Panc1 (cell line): Measurements from ENCODE around the gene TBC1D2. TPM values are rescaled to one million over a fixed set of nuclear protein-coding genes. Genes with fewer than 3 reads are reported as not detected.

Experiments used
- ATAC-seq: fragments of 200-7000 bp; cut with Tn5 transposase; 2 replicates; pipeline ENCODE4 v1.9.1; 2020; ENCODE audit warnings: mild to moderate bottlenecking, moderate library complexity
- BruUV-seq: library from RNA; stranded (reverse); fragments of 400-500 nt; replicated peaks from 2 replicates; lab custom pipeline; 2021; lab: Mats Ljungman, UMichigan
- CTCF ChIA-PET: fragments of 300-600 bp; sonication (Branson Sonifier 250); formaldehyde crosslinking; loops from one replicate; lab custom pipeline; 2022; ENCODE audit warnings: antibody characterized with exemption; lab: Charles Lee
- POLR2A ChIA-PET: fragments of 300-600 bp; sonication (Branson Sonifier 250); formaldehyde crosslinking; loops from one replicate; lab custom pipeline; 2022; ENCODE audit warnings: antibody characterized with exemption; lab: Charles Lee
- DNase-seq: peaks from one replicate; pipeline ENCODE4 v3.0.0-alpha.2; 2010; ENCODE audit warnings: low read depth, low spot score
- H3K27ac ChIP-seq: 2 replicates; pipeline ENCODE4 v1.5.1; 2011; ENCODE audit warnings: mild to moderate bottlenecking, low read length, inconsistent platforms
- H3K27me3 ChIP-seq: fragments of 200-500 bp; sonication (Bioruptor generic); 2 replicates; pipeline ENCODE4 v1.6.0; 2014; ENCODE audit warnings: low read length, inconsistent platforms; ENCODE audit not compliant: control insufficient read depth, insufficient read depth
- H3K36me3 ChIP-seq: fragments of 200-500 bp; sonication (Bioruptor generic); 2 replicates; pipeline ENCODE4 v1.5.1; 2014; ENCODE audit warnings: inconsistent platforms, mild to moderate bottlenecking, low read length, moderate library complexity; ENCODE audit not compliant: control insufficient read depth, insufficient read depth
- H3K4me1 ChIP-seq: 2 replicates; pipeline ENCODE4 v1.5.1; 2011; ENCODE audit warnings: inconsistent platforms, mild to moderate bottlenecking, low read length, moderate library complexity; ENCODE audit not compliant: control insufficient read depth, insufficient read depth
- H3K4me3 ChIP-seq, 2 experiments: 2 replicates each; pipeline ENCODE4 v1.5.1; 2011 to 2012; ENCODE audit warnings: low read depth in 2 of 2, low read length in 2 of 2, mild to moderate bottlenecking in 2 of 2, inconsistent platforms in 1 of 2, moderate library complexity in 1 of 2
- H3K9me3 ChIP-seq: fragments of 200-500 bp; sonication (Bioruptor generic); 2 replicates; pipeline ENCODE4 v1.5.1; 2014; ENCODE audit warnings: low read depth, mild to moderate bottlenecking, inconsistent platforms, low read length, moderate library complexity; ENCODE audit not compliant: control insufficient read depth, insufficient read depth
- POLR2AphosphoS5 ChIP-seq: IDR thresholded peaks from 2 replicates; pipeline ENCODE4 v1.6.1; 2012; ENCODE audit warnings: mild to moderate bottlenecking, low read depth, low read length, moderate library complexity
- SIN3A ChIP-seq: IDR thresholded peaks from 2 replicates; pipeline ENCODE4 v1.6.1; 2012; ENCODE audit warnings: low read depth, mild to moderate bottlenecking, low read length, moderate library complexity, borderline replicate concordance; ENCODE audit not compliant: insufficient read depth
- TCF7L2 ChIP-seq: IDR thresholded peaks from 2 replicates; pipeline ENCODE4 v1.6.1; 2011; ENCODE audit warnings: mild to moderate bottlenecking, low read depth, low read length, inconsistent platforms
- in situ Hi-C: cut with HindIII; loops from 2 replicates; pipeline ENCODE4 v1.10.0; 2016; ENCODE audit warnings: low sequenced_read_pairs, low pct_unique_long_range_greater_than_20kb
- intact Hi-C: fragments of 100-400 bp; cut with micrococcal nuclease; formaldehyde crosslinking; loops from one replicate; pipeline ENCODE4 v1.10.0; 2022; ENCODE audit not compliant: unreplicated experiment
- total RNA-seq: library from RNA; stranded (reverse); gene quantifications from one replicate; pipeline ENCODE4 v1.2.1, GENCODE V29; 2021; ENCODE audit not compliant: unreplicated experiment
- TF ChIP-seq, protein P1 (sequence below): fragments of 450-650 bp; IDR thresholded peaks from 2 replicates; pipeline ENCODE4 v1.5.1; 2017; ENCODE audit warnings: mild to moderate bottlenecking
- TF ChIP-seq, protein P2 (sequence below), 2 experiments: IDR thresholded peaks; 2 replicates each; pipeline ENCODE4 v1.6.1; 2011 to 2012; ENCODE audit warnings: low read depth in 2 of 2, control low read depth in 1 of 2, low read length in 1 of 2, mild to moderate bottlenecking in 1 of 2, moderate library complexity in 1 of 2; ENCODE audit not compliant: insufficient read depth in 1 of 2

Gene TBC1D2
- total RNA-seq, 1 experiment from 2014 or later = 2.4 TPM

DNA sequence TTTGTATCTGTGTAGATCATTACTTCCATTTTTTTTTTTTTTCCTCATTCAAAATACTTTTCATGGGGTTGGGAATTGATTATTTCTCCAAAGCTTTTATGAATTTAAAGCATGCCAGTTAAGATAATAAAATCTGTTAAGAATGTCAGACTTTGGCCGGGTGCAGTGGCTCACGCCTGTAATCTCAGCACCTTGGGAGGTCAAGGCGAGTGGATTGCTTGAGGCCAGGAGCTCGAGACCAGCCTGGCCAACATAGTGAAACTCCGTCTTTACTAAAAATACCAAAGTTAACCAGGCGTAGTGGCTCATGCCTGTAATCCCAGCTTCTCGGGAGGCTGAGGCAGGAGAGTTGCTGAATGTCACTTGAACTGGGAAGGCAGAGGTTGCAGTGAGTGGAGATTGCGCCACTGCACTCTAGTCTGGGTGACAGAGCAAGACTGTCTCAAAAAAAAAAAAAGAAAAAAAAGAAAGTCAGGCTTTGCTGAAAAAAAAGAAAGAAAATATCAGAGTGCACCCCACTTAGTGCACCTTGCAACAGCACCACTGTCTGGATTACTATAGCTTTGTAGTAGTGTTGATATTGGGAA is 18.5 kb downstream of the TBC1D2 start:
- Histone ChIP-seq H3K27ac (no peak overlapping the region), H3K36me3 (no peaks in the 10 kb centered on the region), H3K9me3 (no peaks in the 10 kb centered on the region), H3K27me3 (no peaks in the 10 kb centered on the region), H3K4me3 (no peak overlapping the region), H3K4me1 (no peaks in the 10 kb centered on the region)
- no TSS peak for BruUV-seq
- ChIA-PET CTCF (no interaction called here), POLR2A (no interaction called here)
- DNase-seq (no peak), ATAC-seq (no peak)
- TF ChIP-seq POLR2AphosphoS5 (no peak), SIN3A (no peak), TCF7L2 (no peak)
- TF ChIP-seq, protein P1, sequence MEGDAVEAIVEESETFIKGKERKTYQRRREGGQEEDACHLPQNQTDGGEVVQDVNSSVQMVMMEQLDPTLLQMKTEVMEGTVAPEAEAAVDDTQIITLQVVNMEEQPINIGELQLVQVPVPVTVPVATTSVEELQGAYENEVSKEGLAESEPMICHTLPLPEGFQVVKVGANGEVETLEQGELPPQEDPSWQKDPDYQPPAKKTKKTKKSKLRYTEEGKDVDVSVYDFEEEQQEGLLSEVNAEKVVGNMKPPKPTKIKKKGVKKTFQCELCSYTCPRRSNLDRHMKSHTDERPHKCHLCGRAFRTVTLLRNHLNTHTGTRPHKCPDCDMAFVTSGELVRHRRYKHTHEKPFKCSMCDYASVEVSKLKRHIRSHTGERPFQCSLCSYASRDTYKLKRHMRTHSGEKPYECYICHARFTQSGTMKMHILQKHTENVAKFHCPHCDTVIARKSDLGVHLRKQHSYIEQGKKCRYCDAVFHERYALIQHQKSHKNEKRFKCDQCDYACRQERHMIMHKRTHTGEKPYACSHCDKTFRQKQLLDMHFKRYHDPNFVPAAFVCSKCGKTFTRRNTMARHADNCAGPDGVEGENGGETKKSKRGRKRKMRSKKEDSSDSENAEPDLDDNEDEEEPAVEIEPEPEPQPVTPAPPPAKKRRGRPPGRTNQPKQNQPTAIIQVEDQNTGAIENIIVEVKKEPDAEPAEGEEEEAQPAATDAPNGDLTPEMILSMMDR = no peak
- TF ChIP-seq, protein P2, sequence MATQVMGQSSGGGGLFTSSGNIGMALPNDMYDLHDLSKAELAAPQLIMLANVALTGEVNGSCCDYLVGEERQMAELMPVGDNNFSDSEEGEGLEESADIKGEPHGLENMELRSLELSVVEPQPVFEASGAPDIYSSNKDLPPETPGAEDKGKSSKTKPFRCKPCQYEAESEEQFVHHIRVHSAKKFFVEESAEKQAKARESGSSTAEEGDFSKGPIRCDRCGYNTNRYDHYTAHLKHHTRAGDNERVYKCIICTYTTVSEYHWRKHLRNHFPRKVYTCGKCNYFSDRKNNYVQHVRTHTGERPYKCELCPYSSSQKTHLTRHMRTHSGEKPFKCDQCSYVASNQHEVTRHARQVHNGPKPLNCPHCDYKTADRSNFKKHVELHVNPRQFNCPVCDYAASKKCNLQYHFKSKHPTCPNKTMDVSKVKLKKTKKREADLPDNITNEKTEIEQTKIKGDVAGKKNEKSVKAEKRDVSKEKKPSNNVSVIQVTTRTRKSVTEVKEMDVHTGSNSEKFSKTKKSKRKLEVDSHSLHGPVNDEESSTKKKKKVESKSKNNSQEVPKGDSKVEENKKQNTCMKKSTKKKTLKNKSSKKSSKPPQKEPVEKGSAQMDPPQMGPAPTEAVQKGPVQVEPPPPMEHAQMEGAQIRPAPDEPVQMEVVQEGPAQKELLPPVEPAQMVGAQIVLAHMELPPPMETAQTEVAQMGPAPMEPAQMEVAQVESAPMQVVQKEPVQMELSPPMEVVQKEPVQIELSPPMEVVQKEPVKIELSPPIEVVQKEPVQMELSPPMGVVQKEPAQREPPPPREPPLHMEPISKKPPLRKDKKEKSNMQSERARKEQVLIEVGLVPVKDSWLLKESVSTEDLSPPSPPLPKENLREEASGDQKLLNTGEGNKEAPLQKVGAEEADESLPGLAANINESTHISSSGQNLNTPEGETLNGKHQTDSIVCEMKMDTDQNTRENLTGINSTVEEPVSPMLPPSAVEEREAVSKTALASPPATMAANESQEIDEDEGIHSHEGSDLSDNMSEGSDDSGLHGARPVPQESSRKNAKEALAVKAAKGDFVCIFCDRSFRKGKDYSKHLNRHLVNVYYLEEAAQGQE (IDR thresholded peaks at IDR 0.05; ENCODE audit: insufficient read depth in 1 of 2, low read depth in 2 of 2, low read length in 1 of 2) = no peak
- intact Hi-C loops (no loop called here), in situ Hi-C loops (no loop called here)

DNA sequence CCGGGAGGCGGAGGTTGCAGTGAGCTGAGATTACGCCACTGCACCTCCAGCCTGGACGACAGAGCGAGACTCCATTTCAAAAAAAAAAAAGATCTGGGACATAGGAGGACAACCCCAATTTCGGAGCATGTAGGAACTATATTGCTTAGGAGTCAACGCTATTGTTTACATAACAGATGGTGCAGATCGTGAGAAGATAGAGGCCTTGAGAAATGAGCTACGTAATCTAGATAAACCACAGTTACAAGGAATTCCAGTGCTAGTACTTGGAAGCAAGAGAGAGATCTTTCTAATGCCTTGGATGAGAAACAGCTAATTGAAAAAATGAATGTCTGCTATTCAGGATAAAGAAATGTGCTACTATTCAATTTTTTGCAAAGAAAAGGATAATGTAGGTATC is 20.3 kb downstream of the TBC1D2 start:
- ATAC-seq (no peak), DNase-seq (no peak)
- H3K4me1 ChIP-seq = peaks cover 4% of the 10 kb centered on the region
- no peak overlapping the region for H3K4me3 ChIP-seq
- ChIA-PET POLR2A (no interaction called here), CTCF (no interaction called here)
- H3K36me3 ChIP-seq = no peaks in the 10 kb centered on the region
- in situ Hi-C loops = no loop called here
- no peak overlapping the region for H3K27ac ChIP-seq
- no peak for TF ChIP-seq POLR2AphosphoS5
- TF ChIP-seq, protein P2 (IDR thresholded peaks at IDR 0.05; ENCODE audit: insufficient read depth in 1 of 2, low read depth in 2 of 2, low read length in 1 of 2) = no peak
- TF ChIP-seq TCF7L2 = no peak
- no peak for TF ChIP-seq SIN3A
- TF ChIP-seq, protein P1 = no peak
- no TSS peak for BruUV-seq
- H3K27me3 ChIP-seq = no peaks in the 10 kb centered on the region
- no peaks in the 10 kb centered on the region for H3K9me3 ChIP-seq
- intact Hi-C loops = no loop called here
